Neuronal stem cell (in vitro differentiated cells): Measurements from ENCODE around the gene ZNF215.

ENCODE experiments used
- DNase-seq: peaks from one replicate; pipeline ENCODE4 v3.0.0-alpha.2; 2013; ENCODE audit warnings: low spot score
- H2AFZ ChIP-seq: one replicate; pipeline ENCODE4 v1.6.1; 2013; ENCODE audit warnings: mild to moderate bottlenecking, low read length, inconsistent platforms
- H2AK5ac ChIP-seq: 2 replicates; pipeline ENCODE4 v1.6.1; 2013; ENCODE audit warnings: low read depth, mild to moderate bottlenecking, inconsistent platforms, low read length, moderate library complexity, mixed read lengths
- H2BK120ac ChIP-seq: 2 replicates; pipeline ENCODE4 v1.6.1; 2013; ENCODE audit warnings: low read depth, mild to moderate bottlenecking, inconsistent platforms, low read length, moderate library complexity, mixed read lengths
- H2BK12ac ChIP-seq: one replicate; pipeline ENCODE4 v1.6.1; 2013; ENCODE audit warnings: low read length, inconsistent platforms
- H2BK15ac ChIP-seq: 2 replicates; pipeline ENCODE4 v1.6.1; 2013; ENCODE audit warnings: mild to moderate bottlenecking, low read length, inconsistent platforms, mixed read lengths
- H2BK5ac ChIP-seq: one replicate; pipeline ENCODE4 v1.6.1; 2013; ENCODE audit warnings: inconsistent platforms, mild to moderate bottlenecking, low read length, moderate library complexity
- H3K14ac ChIP-seq: one replicate; pipeline ENCODE4 v1.6.1; 2013; ENCODE audit warnings: low read length, inconsistent platforms
- H3K18ac ChIP-seq: 2 replicates; pipeline ENCODE4 v1.6.1; 2013; ENCODE audit warnings: low read length, inconsistent platforms
- H3K23ac ChIP-seq: 2 replicates; pipeline ENCODE4 v1.6.1; 2013; ENCODE audit warnings: low read depth, mild to moderate bottlenecking, mixed read lengths, low read length, inconsistent platforms; ENCODE audit not compliant: poor library complexity
- H3K27ac ChIP-seq: replicated peaks from 3 replicates; pipeline ENCODE4 v1.5.1; 2013; ENCODE audit warnings: low read length, inconsistent platforms
- H3K27me3 ChIP-seq, 3 experiments: 2 replicates each; pipeline ENCODE4 v1.6.1; 2013; ENCODE audit warnings: low read length in 3 of 3, mild to moderate bottlenecking in 2 of 3, inconsistent platforms in 1 of 3, low read depth in 1 of 3, mixed read lengths in 1 of 3, moderate library complexity in 1 of 3; ENCODE audit not compliant: control insufficient read depth in 3 of 3, insufficient read depth in 3 of 3
- H3K36me3 ChIP-seq, 2 donors: replicated peaks in 1 of 2; 2 replicates each; pipeline ENCODE4 v1.6.1; 2013; ENCODE audit warnings: low read length in 2 of 2; ENCODE audit not compliant: control insufficient read depth in 2 of 2, insufficient read depth in 2 of 2
- H3K4ac ChIP-seq: 2 replicates; pipeline ENCODE4 v1.6.1; 2013; ENCODE audit warnings: inconsistent platforms, mild to moderate bottlenecking, low read length, moderate library complexity
- H3K4me1 ChIP-seq, 2 donors: 1 replicate in 1 of 2; 2 replicates in 1 of 2; pipeline ENCODE4 v1.6.1; 2013; ENCODE audit warnings: low read length in 2 of 2, low read depth in 1 of 2; ENCODE audit not compliant: control insufficient read depth in 2 of 2, insufficient read depth in 1 of 2
- H3K4me2 ChIP-seq: one replicate; pipeline ENCODE4 v1.6.1; 2013; ENCODE audit warnings: mild to moderate bottlenecking, low read length, inconsistent platforms; ENCODE audit not compliant: insufficient read depth, poor library complexity, severe bottlenecking
- H3K4me3 ChIP-seq, 2 donors: 2 replicates each; pipeline ENCODE4 v1.5.1; 2013; ENCODE audit warnings: low read length in 2 of 2, mild to moderate bottlenecking in 2 of 2, inconsistent platforms in 1 of 2, moderate library complexity in 1 of 2
- H3K79me1 ChIP-seq: one replicate; pipeline ENCODE4 v1.6.1; 2013; ENCODE audit warnings: low read depth, mild to moderate bottlenecking, inconsistent platforms, low read length, moderate library complexity
- H3K9ac ChIP-seq: one replicate; pipeline ENCODE4 v1.6.1; 2013; ENCODE audit warnings: mild to moderate bottlenecking, low read depth, low read length, inconsistent platforms; ENCODE audit not compliant: poor library complexity
- H3K9me3 ChIP-seq, 2 donors: replicated peaks in 1 of 2; 2 replicates each; pipeline versions ENCODE3 to v1.6.1; 2013; ENCODE audit warnings: low read length in 2 of 2, mild to moderate bottlenecking in 2 of 2, inconsistent platforms in 1 of 2, low read depth in 1 of 2, mixed read lengths in 1 of 2, moderate library complexity in 1 of 2; ENCODE audit not compliant: control insufficient read depth in 2 of 2, insufficient read depth in 1 of 2
- H4K8ac ChIP-seq: one replicate; pipeline ENCODE4 v1.6.1; 2013; ENCODE audit warnings: low read depth, mild to moderate bottlenecking, inconsistent platforms, low read length, moderate library complexity
- H4K91ac ChIP-seq: one replicate; pipeline ENCODE4 v1.6.1; 2013; ENCODE audit warnings: low read length, low read depth, mild to moderate bottlenecking, inconsistent platforms; ENCODE audit not compliant: poor library complexity
- WGBS, 2 donors: extraction: QIAGEN DNeasy Blood & Tissue Kit; methylation state at CpG; one replicate each; pipeline ENCODE4 v1.1.7; 2013; ENCODE audit warnings: missing lambda C conversion rate in 2 of 2, mixed read lengths in 1 of 2; ENCODE audit not compliant: insufficient read length in 2 of 2, insufficient replicate concordance in 1 of 2; ENCODE audit errors: extremely low coverage in 2 of 2; 5-methylcytosine and 5-hydroxymethylcytosine counted together

Gene ZNF215

GRCh38 chr11:6925007-6925577, 1.1 kb upstream of the ZNF215 start:
- no peak overlapping the region for H2AK5ac ChIP-seq
- peaks cover 0 to 4% of the 10 kb centered on the region in 2 donors for H3K36me3 ChIP-seq
- H3K9ac ChIP-seq = no peak overlapping the region
- H3K18ac ChIP-seq = no peak overlapping the region
- H2BK15ac ChIP-seq = no peak overlapping the region
- H2BK5ac ChIP-seq = no peak overlapping the region
- H3K14ac ChIP-seq = no peak overlapping the region
- no peak overlapping the region for H2BK12ac ChIP-seq
- H3K27me3 ChIP-seq = no peaks in the 10 kb centered on the region
- H3K4ac ChIP-seq = no peak overlapping the region
- H3K79me1 ChIP-seq = peaks cover 2% of the 10 kb centered on the region
- no peak overlapping the region for H3K23ac ChIP-seq
- H3K9me3 ChIP-seq = no peaks in the 10 kb centered on the region
- H3K4me3 ChIP-seq = no peak overlapping the region
- H4K91ac ChIP-seq = no peak overlapping the region
- H3K4me2 ChIP-seq = no peak overlapping the region
- no peak overlapping the region for H3K27ac ChIP-seq
- H2BK120ac ChIP-seq = no peak overlapping the region
- peak overlapping the region; percentile 96 for H2AFZ ChIP-seq
- DNase-seq = no peak
- H3K4me1 ChIP-seq = peaks cover 0 to 11% of the 10 kb centered on the region in 2 donors
- H4K8ac ChIP-seq = no peak overlapping the region

DNA sequence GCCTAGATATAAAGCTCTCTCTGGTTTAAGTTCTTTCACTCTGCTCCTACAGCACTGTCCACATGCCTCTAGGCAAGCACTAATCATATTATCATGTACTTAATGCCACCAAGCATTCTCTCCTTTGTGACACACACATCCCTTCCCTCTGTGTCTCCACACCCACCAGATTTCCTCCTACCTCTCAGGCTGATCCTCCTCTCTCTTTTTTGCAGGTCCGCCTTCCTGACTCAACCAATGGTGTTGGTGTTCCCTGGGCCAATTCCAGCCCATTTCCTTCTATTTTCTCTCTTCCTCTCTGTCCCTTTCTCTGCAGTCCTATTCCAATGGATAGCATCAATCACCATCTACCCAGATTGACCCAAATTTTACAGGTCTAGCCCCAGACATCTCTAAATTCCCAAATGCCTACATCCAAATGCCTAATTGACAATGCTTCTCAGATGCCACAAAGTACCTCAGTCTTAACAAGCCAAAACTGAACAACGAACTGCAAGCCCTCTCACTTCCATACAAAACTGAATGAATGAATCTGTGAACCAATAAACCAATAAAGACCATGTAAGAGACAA, 504 bp upstream of the ZNF215 start:
- Histone ChIP-seq H2BK120ac (no peak overlapping the region), H3K9me3 (no peaks in the 10 kb centered on the region), H4K91ac (no peak overlapping the region), H3K36me3 (peaks cover 0 to 8% of the 10 kb centered on the region in 2 donors), H3K27me3 (no peaks in the 10 kb centered on the region), H4K8ac (no peak overlapping the region), H3K4me2 (peak overlapping the region; percentile 71), H3K4ac (no peak overlapping the region), H2BK5ac (no peak overlapping the region), H3K9ac (no peak overlapping the region), H3K79me1 (peaks cover 2% of the 10 kb centered on the region), H3K27ac (peak overlapping the region; percentile 12), H2AFZ (peak overlapping the region; percentile 96), H2AK5ac (no peak overlapping the region), H3K23ac (no peak overlapping the region), H3K14ac (no peak overlapping the region), H2BK12ac (no peak overlapping the region), H3K18ac (no peak overlapping the region), H3K4me1 (peaks cover 0 to 11% of the 10 kb centered on the region in 2 donors), H2BK15ac (no peak overlapping the region), H3K4me3 (peak overlapping the region; percentile 87 to 90)
- DNase-seq = no peak
- WGBS, 2 donors = no CpG with 5 or more reads among the region's 2 CpGs

DNA sequence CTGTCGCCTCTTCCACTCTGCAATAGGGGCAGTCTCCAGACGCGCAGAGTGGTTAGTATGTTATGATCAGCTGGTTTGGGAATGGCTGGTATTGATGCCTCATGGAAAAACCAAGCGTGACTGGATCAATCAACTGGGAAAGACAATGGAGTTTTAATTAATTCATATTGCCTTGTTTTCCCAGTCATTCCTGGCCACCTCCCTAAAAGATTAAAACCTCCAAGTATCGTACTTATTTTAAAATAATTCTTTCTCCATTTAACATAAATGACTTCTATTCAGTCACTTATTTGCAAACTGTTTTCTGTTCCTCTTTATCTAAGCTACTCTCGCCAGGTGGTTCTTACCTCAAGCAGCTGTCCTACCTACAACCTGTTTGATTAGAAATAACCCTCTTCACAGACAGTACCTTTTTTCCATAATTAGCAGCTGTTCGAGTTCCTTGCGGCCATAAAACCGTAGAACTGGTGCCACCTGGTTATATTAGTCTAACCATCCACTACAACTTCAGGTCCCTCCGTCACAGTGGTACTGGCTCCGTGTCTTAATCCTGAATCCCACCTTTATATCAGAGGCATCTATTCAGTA, 898 bp downstream of the ZNF215 start:
- peak overlapping the region; percentile 96 for H2AFZ ChIP-seq
- H3K79me1 ChIP-seq = peaks cover 2% of the 10 kb centered on the region
- H3K23ac ChIP-seq = peak overlapping the region; percentile 34
- DNase-seq = no peak
- no peak overlapping the region for H3K18ac ChIP-seq
- H4K8ac ChIP-seq = no peak overlapping the region
- WGBS, 2 donors = 100% methylated on average over 1 of the region's 11 CpGs; no CpG with 5 or more reads in 1 of the 2 donors
- no peak overlapping the region for H2BK120ac ChIP-seq
- H3K4me2 ChIP-seq = peak overlapping the region; percentile 71
- H3K27ac ChIP-seq = no peak overlapping the region
- H3K9me3 ChIP-seq = no peaks in the 10 kb centered on the region
- no peak overlapping the region for H2BK5ac ChIP-seq
- H3K9ac ChIP-seq = peak overlapping the region; percentile 95
- H3K4ac ChIP-seq = no peak overlapping the region
- no peak overlapping the region for H2BK12ac ChIP-seq
- H3K36me3 ChIP-seq = peaks cover 0 to 11% of the 10 kb centered on the region in 2 donors
- H2AK5ac ChIP-seq = no peak overlapping the region
- no peaks in the 10 kb centered on the region for H3K27me3 ChIP-seq
- H3K4me1 ChIP-seq = peaks cover 0 to 11% of the 10 kb centered on the region in 2 donors
- no peak overlapping the region for H2BK15ac ChIP-seq
- no peak overlapping the region for H4K91ac ChIP-seq
- H3K4me3 ChIP-seq = peak overlapping the region; percentile 87 to 90
- H3K14ac ChIP-seq = no peak overlapping the region

DNA sequence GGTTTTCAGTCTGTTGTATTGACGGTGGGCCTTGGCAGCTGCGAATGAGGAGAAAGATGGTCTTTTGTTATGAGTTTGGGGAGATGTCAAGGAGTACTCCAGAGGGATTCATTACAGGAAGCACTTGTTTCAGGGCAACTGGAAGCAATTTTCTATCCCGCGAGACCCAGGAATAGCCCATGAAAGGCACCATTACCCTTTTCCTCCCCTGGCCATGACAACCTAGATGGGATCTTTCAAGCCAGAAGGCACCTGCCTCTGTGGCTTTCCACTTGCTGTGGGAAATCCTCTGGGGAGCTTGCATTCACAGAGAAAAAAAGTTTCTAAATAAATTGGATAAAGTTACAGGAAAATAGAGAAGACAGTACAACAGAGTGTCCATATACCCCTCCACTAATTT, 2.7 kb downstream of the ZNF215 start:
- H3K79me1 ChIP-seq = peaks cover 2% of the 10 kb centered on the region
- no peak overlapping the region for H3K14ac ChIP-seq
- no peak overlapping the region for H3K4ac ChIP-seq
- H3K4me1 ChIP-seq = peaks cover 0 to 11% of the 10 kb centered on the region in 2 donors
- H3K9ac ChIP-seq = no peak overlapping the region
- H3K4me3 ChIP-seq = no peak overlapping the region
- H3K4me2 ChIP-seq = no peak overlapping the region
- no peak overlapping the region for H3K23ac ChIP-seq
- H2AFZ ChIP-seq = no peak overlapping the region
- H3K27ac ChIP-seq = no peak overlapping the region
- H3K18ac ChIP-seq = no peak overlapping the region
- no peak for DNase-seq
- peaks cover 0 to 4% of the 10 kb centered on the region in 2 donors for H3K9me3 ChIP-seq
- no peak overlapping the region for H2AK5ac ChIP-seq
- peaks cover 0 to 23% of the 10 kb centered on the region in 2 donors for H3K36me3 ChIP-seq
- no peak overlapping the region for H4K8ac ChIP-seq
- H4K91ac ChIP-seq = no peak overlapping the region
- no peak overlapping the region for H2BK15ac ChIP-seq
- no peak overlapping the region for H2BK5ac ChIP-seq
- no peak overlapping the region for H2BK12ac ChIP-seq
- WGBS, 2 donors = no CpG with 5 or more reads among the region's 4 CpGs
- no peak overlapping the region for H2BK120ac ChIP-seq
- no peaks in the 10 kb centered on the region for H3K27me3 ChIP-seq
